GM18505 (cell line): ENCODE measurements around the gene PDAP1.
"Not testable (repeated sequence)": the region's sequence is repeated elsewhere in the genome, so short reads cannot be mapped to it uniquely, and the experiment has no call there.

ENCODE experiments used
- ATAC-seq: cut with Tn5 transposase; IDR thresholded peaks from one replicate; pipeline ENCODE4 v1.9.1; 2021; ENCODE audit not compliant: unreplicated experiment
- POLR2A ChIP-seq: IDR thresholded peaks from 4 replicates; pipeline ENCODE4 v1.6.1; 2011; ENCODE audit warnings: borderline replicate concordance; ENCODE audit not compliant: insufficient read depth, insufficient read length; ENCODE audit errors: extremely low read depth

Gene PDAP1

GRCh38 chr7:99438573-99439480 is 30.4 kb upstream of the PDAP1 start, which contains the start of the genes CPSF4 and PTCD1:
TSS of gene CPSF4 (plus strand) at chr7:99438943. CDS start at chr7:99439083, 140 bp downstream.
TSS of gene PTCD1 (minus strand) at chr7:99438798. CDS start at chr7:99435242, 3,556 bp downstream.
- peak; percentile 92 for ATAC-seq
- peak; percentile 80 for TF ChIP-seq POLR2A

GRCh38 chr7:99437946-99438572 is 29.7 kb upstream of the PDAP1 start:
- TF ChIP-seq POLR2A: no peak
- no peak for ATAC-seq

- no peak for TF ChIP-seq POLR2A
- no peak for ATAC-seq
These were observed 24.8 kb upstream of the PDAP1 start for GRCh38 chr7:99433158-99433557.

GRCh38 chr7:99431756-99432540 is 23.6 kb upstream of the PDAP1 start:
- ATAC-seq: not testable (repeated sequence)

GRCh38 chr7:99429756-99430155 is 21.4 kb upstream of the PDAP1 start:
- no peak for ATAC-seq
- TF ChIP-seq POLR2A: no peak

- ATAC-seq: no peak
- no peak for TF ChIP-seq POLR2A
These were observed 20.7 kb upstream of the PDAP1 start for GRCh38 chr7:99428972-99429566.

- ATAC-seq: no peak
- TF ChIP-seq POLR2A: no peak
These were observed 16.7 kb upstream of the PDAP1 start for GRCh38 chr7:99424932-99425730.

GRCh38 chr7:99422625-99423024 is 14.2 kb upstream of the PDAP1 start:
- ATAC-seq: no peak
- no peak for TF ChIP-seq POLR2A

- TF ChIP-seq POLR2A: no peak
- no peak for ATAC-seq
These were observed 13.8 kb upstream of the PDAP1 start for GRCh38 chr7:99422186-99422585.

- no peak for TF ChIP-seq POLR2A
- ATAC-seq: no peak
These were observed 12.6 kb upstream of the PDAP1 start for GRCh38 chr7:99420986-99421385.

- ATAC-seq: no peak
- TF ChIP-seq POLR2A: no peak
These were observed 11.8 kb upstream of the PDAP1 start for GRCh38 chr7:99420213-99420612.

GRCh38 chr7:99419323-99420021 is 11.1 kb upstream of the PDAP1 start:
- TF ChIP-seq POLR2A: no peak
- ATAC-seq: no peak
